GM19397 (cell line): ENCODE measurements around the gene PPP1R1C.
"Not testable (repeated sequence)": the region's sequence is repeated elsewhere in the genome, so short reads cannot be mapped to it uniquely, and the experiment has no call there.

Experiments
- ATAC-seq: cut with Tn5 transposase; IDR thresholded peaks from one replicate; pipeline ENCODE4 v1.9.1; 2021; ENCODE audit warnings: mild to moderate bottlenecking, moderate library complexity; ENCODE audit not compliant: unreplicated experiment

PPP1R1C gene

GRCh38 chr2:182006595-182007341 is 21.1 kb downstream of the PPP1R1C start:
- no peak for ATAC-seq

- ATAC-seq, result no peak
Observed at GRCh38 chr2:182014284-182014683, 28.6 kb downstream of the PPP1R1C start.

- ATAC-seq, result no peak
Observed at GRCh38 chr2:182015334-182016109, 29.9 kb downstream of the PPP1R1C start.

DNA sequence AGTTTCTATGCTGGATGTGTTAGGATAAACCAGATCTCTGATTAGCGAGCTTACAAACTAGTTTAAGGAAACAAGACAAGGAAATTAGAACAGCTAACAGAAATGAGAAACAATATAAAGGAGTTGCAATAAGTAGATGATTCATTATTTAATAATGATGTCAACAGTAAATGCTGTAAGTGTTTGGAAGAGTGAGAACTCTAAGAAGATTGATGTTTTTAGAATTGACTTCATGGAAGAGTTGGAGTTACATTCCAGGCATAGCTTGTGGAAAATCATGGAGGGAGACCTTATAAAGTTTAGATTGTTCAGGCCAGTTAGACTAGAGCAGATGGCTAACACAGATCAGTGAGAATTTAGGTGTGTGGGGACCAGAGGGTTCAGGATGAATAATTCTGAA is 32.6 kb downstream of the PPP1R1C start:
- ATAC-seq, result no peak

- no peak for ATAC-seq
Observed at GRCh38 chr2:182019731-182020130, 34.1 kb downstream of the PPP1R1C start.

- peak; percentile 79 for ATAC-seq
Observed at GRCh38 chr2:182020286-182021070, 34.8 kb downstream of the PPP1R1C start.

DNA sequence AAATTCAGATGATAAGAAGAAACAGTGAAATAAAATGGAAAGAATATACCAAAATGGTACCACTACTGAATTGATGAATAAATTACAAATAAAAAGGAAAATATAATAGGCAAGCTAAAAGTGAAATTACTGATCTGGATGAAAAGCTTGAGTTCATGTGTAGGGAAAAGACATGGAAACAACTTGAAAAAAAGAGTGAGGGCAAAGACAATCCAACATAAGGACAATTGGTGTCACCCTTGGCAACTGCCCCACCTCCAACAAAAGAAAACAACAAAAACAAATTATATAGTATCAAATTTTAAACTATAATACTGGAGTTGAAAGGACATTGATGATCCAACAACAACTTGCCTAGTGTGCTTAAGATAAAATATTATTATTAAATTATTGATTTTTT is 37.6 kb downstream of the PPP1R1C start:
- ATAC-seq, result no peak

DNA sequence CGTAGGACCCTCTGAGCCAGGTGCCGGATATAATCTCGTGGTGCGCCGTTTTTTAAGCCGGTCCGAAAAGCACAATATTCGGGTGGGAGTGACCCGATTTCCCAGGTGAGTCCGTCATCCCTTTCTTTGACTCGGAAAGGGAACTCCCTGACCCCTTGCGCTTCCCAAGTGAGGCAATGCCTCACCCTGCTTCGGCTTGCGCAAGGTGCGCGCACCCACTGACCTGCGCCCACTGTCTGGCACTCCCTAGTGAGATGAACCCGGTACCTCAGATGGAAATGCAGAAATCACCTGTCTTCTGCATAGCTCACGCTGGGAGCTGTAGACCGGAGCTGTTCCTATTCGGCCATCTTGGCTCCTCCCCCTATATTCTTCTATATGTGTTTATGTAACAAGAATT is 45.2 kb downstream of the PPP1R1C start:
- not testable (repeated sequence) for ATAC-seq

DNA sequence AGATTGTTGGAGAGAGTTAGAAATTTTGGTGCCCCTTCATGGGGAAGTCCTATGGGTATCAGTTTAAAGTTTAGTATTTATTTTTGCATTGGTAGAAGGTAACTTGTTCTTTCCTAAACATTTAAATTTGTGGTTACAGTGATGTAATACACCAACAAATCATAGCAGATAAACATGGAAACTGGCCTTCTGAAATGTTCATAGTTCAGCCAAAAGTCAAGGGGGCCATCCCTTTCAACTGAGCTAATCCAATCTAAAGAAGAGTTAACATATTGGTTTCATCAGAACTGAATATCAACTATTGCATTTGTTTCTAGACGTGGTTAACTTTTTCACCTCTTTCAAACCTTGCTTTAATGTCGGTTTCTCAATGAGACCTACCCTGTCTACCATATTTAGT is 46.3 kb downstream of the PPP1R1C start:
- no peak for ATAC-seq

DNA sequence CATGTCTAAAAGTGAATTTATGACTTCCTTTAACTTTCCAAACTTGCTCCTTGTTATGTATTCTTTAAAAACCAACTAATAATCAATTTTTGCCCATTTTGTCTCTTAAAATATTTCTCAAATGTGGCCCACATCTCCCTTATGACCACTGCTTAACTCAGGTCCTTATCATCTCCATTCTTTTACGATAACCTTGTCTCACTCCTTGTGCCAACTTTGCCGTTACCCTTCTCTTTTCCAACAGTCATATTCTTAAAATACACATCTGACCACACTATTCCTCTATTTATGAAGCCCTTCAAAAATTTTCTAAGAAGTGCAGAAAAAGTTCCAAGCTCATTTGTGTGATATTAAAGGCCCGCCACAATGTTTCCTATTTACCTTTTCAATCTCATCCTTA is 47.8 kb downstream of the PPP1R1C start:
- no peak for ATAC-seq

DNA sequence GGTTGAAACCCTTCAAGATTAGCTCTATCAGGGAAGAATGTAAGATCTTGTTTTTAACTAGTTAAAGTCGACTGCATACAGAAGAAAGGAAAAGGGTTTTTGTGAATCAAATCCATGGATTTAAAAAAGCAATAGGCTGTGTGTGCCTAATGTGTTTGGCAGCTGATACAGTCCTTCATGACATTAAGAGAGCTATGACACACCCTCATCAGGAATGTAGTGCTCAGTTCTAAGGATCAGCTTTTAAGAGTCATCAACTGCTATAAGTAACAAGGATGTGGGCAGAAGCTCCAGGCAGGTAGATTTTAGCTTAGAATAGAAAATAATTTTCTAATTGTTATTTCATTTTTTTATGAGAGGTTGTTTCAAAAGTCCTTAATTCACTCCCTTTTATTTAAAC is 52.9 kb downstream of the PPP1R1C start:
- no peak for ATAC-seq

DNA sequence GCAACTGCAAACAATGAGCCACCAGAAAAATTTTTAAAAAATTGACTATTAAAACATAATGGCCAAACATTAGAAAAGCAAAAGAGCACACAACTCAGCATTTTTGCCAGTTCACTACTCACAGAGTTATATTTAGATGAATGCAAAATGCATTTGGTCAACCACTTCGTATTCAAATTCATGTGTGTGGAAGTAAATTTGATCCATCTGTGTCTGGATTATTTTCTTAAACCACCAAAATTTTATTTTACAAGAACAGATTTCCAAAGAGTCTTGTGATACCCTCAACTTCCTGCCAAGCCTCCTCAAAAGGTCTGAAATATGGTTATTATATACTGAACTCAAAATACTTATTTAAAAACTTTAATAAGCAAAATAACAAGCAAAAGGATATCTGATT is 57.4 kb downstream of the PPP1R1C start:
- ATAC-seq, result no peak

DNA sequence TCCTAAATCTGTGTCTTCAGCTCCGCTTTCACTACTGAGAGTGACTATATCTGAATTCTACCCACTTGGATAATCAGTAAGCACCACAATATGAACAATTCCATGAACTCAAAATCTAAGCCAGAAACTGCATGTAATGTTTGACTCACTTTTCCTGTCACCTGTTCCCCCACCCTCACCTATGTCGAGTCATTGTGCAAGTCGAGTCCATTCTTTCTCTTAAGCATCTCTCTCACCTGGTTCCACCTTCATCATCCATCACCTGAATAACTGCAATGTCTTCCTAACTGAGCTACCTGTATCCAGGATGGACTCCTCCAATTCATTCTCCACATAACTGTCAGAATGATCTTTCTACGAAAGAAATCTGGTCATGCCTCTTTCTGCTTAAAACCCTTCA is 58.2 kb downstream of the PPP1R1C start:
- no peak for ATAC-seq

DNA sequence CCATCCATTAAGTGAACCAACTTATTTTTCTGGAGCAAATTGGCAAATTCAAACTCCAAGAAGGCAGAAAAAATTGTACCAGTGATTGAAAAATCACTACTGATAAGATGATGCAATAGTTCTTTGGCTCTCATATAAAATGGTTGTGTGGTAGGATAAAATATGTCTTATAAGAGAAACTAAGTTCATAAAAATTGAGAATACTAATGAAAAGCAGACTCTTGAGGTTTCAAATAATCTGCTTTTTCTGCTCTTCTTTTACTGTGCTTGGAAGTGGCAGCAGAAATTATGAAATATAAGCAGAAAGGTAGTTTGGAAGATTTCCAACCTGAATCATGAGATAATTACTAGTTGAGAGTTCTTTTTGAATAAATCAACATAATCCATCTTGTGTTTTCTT is 61.9 kb downstream of the PPP1R1C start:
- ATAC-seq, result no peak

- no peak for ATAC-seq
Observed at GRCh38 chr2:182048088-182048487, 62.4 kb downstream of the PPP1R1C start.

- no peak for ATAC-seq
Observed at GRCh38 chr2:182048621-182049020, 63.0 kb downstream of the PPP1R1C start.

GRCh38 chr2:182049372-182050148 is 63.9 kb downstream of the PPP1R1C start:
- ATAC-seq, result no peak

DNA sequence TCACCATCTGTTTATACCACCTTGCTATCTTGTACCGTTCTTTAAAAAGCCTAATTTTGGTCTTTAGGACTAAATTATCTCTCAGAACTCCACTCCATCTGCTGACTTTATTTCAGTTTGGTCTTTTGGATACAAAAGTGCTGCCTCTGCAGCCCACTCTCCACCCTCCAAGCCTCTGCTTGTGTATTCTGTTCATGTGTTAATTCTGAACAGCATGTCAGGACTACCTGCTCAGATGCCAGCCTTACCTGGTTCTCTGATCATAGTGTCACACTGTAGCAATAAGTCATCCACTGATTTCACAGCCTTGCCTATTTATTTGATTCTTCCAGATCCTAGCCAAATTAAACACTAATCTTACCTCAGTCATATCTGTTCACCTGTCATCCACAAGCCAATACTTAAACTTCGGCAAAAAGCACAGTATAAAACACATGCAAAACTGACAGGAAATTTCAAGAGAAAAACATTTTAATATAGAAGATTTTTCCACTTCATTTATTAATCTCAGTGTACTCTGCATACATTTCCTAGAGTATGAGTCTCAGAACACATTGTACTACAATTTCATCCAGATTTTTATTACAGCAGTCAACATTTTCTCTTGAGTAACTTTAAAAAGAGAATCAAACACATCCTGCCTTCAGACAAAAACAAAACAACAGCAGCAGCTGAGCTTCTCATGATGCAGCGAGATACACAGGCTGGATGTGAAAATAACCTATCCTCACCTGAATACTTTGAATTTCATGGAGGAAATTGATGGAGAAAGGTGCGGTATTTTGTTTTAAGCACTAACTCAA is 64.9 kb downstream of the PPP1R1C start:
- ATAC-seq, result no peak

DNA sequence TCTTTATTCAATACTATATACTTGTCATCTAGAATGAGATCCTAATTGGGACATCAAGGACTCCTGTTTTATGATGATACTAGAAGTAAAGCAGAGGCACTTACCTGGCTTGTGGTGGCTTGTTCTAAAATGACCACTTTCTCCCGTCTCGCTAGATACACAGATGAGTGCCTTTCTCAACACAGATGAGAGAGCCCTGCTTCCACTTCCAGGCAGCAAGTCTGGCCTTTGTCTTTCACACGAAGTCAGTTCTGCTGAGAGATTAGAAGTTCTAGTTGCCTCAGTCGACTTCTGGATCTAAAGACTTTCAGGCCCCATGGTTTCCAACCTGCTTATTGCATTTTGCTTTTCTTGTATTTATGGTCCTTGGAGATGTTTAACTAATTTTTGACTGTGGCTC is 70.3 kb downstream of the PPP1R1C start:
- no peak for ATAC-seq

DNA sequence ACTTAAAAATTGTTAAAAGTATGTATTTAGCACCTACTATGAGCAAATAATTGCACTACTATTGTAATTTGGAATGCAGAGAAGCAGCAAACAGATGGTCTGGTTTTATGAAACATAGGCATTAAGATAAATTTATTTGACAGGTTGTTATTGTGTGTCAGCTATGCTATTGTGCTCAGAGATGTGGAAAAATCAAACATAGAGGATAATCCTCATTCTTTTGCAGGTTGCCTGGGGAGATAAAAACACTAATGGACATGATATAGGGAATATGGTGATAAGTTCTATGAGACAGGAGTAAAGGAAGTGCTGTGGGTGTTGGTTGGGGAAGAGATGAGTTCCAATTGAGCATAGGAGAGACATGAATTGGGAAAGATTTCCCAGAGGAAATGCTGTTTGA is 71.3 kb downstream of the PPP1R1C start:
- ATAC-seq, result no peak
